Measurements from ENCODE around the gene MYO15B.

Gene MYO15B

DNA sequence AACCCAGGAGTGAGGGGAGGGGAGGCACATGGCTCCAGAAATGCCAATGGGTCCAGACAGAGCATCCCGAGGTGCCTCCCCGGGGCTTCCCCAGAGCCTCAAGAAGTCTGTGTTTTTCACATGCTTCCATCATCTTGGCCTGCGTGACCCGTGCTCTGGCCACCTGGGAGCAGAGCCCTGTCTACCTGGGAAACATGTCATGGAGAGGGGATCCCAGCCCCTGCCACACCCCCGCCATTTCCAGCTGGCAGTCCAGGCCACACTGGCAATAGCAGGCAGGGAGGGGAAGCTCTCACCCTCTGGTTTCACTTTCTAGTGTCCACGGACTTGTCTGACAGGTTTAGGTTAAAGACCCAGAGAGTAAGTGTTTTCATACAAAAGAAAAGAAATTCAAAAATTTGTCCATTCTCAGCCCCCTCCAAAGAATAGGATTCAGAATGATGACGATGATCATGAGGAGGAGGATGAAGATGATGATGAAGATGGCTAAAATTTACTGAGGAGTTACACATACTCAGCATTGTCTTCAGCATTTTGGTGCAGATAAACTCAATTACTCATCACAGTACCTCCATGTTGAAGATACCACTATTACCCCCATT is 54.7 kb downstream of the MYO15B start:
- peak; percentile 12 for DNase-seq

DNA sequence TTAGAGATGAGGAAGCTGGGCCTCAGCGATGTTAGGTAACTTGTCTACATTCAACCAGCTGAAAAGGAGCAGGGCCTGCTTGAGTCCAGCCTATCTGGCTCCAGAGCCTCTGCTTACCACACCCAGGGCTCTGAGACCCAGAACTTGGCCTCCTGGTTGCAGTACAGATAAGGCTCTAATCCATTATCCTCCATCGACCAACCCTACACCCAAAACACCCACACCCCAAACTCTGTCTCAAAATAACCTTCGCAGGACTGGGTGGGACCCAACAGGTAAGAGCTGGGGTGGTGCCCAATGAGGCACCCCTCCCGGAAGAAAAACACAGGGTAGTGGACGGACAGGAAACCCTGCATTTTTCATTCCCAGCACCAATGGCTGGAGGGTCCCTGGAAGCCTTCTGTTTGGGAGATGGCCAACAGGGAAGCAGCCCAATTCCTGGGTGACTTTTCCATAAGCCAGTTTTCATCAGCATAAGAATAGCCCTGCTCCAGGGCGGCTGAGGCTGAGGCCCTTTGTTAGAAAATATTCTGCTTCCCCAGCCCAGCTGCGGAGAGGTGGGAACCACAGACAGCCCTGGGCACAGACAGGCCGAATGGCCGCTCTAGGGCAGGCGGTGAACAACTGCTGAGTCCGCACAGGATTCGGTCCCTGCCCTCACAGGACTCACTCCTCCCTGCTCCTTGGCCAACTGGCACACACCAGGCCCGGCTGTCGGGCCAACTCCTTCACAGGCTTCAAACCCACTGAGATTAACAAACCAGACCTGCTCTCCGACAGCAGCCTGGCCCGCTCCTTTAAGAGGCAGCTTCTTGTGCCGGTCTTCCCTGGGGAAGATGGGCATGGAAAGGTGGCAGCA is 55.4 kb downstream of the MYO15B start:
- DNase-seq: no peak

- DNase-seq: no peak
Measured at GRCh38 chr17:75643643-75644017, 56.0 kb downstream of the MYO15B start.

GRCh38 chr17:75645501-75645888 is 57.9 kb downstream of the MYO15B start:
- DNase-seq: no peak

DNA sequence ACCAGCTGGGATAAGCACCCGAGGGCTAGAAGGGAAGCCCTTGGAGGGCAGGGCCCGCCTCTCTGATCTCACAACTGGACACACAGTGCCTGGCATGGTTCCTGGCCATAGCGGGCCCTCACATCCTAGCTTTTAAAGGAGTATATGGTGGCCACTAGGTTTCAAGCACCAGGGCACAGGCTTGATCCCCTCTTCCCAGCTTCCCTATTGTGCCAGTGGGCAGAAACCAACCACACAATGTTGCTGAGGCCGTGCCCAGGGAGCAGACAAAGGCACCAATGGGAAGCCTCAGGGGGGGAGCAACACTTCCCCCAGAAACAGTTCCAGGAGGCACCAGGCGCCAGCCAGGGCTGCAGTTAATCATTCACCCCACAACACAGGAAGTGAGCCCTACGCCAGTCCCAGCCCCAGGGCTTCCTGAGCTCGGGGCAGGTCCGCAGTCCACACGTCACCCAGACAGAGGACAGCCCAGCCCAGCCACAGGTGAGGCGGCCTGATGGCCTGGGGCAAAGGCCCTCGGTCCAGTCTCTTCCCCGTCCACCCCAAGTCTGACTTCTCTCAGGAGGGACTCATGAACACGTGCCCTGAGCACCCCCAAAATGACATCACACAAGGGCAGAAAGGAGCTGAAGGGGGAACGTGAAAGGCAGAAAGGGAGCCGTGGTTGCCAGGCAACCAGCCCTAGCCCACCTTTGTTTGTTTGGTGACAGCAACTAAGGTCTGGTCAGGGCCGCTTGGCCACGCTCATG is 58.5 kb downstream of the MYO15B start:
- DNase-seq: peak; percentile 52

DNA sequence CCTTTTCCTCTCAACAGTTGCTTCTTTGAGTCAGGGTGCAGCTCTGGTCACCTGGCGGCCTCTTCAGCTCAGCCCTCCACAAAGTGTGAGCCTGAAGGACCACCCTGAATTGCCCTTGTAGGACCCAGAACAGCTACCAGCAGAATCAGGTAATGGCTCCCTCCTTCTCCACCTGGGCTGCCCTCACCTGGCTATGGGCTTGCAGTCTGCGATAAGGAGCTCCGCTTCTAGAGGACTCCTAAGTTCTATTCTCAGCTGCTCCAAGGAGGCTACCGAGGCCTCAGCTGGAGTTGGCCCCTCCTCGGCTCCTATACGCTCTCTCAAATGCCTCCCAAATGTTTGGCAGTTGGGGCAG is 59.0 kb downstream of the MYO15B start:
- no peak for DNase-seq

- DNase-seq: no peak
Measured at GRCh38 chr17:75647061-75647460, 59.5 kb downstream of the MYO15B start.

DNA sequence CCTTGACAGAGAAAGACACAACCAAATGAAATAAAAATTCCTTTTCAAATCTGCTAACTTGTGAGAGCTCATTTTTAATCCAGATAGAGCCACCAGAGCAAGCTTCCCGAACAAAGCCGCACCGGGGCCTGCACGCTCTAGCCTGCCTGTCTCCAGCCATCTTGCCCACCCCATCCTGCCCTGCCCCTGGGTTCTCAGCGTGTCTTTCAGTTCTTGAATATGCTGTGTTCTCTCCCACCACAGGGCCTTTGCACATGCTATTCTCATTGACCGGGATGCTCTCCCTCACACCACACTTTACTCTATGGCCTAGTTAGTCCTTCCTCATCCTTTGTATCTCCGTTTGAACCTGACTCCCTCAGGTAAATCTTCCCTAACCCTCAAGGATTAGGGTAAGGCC is 60.3 kb downstream of the MYO15B start:
- DNase-seq: no peak

DNA sequence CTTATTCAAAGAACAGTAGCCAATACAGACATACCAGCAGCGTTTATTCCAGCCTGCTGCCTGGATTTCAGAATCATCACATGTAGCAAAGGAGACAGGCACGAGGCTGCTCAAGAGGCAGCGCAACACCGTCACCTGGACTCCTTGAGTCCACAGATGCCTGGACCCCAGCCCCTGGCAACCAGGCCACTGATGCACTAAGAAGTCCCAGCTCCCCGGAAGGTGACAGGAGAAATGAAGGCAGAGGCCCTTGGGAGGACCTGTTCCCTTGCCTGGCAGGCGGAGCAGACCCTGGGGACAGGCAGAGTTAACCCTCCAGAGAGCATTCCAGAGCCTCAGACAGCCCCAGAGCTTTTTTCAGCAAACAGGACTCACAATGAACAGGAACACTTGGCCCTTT is 62.1 kb downstream of the MYO15B start:
- DNase-seq: no peak

DNA sequence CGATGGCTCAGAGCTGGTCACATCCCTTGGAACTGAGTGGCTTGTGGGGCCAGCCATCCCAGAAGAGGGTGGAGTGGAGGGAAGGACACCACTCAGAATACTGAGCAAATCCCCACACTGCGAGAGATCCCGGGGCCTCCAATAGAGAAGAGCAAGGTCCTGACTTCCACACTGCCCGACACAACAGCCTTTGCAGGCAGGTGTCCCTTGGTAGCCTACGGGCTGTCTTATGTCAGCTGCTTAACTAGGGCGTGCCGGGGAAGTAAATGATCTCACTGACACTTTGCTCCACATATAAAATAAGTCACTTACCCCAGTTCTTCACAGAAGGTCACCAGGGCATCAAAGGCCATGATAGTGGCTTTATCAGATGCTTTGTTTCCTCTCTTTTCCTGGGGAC is 63.3 kb downstream of the MYO15B start:
- no peak for DNase-seq

GRCh38 chr17:75652341-75652740 is 64.7 kb downstream of the MYO15B start:
- DNase-seq: no peak

DNA sequence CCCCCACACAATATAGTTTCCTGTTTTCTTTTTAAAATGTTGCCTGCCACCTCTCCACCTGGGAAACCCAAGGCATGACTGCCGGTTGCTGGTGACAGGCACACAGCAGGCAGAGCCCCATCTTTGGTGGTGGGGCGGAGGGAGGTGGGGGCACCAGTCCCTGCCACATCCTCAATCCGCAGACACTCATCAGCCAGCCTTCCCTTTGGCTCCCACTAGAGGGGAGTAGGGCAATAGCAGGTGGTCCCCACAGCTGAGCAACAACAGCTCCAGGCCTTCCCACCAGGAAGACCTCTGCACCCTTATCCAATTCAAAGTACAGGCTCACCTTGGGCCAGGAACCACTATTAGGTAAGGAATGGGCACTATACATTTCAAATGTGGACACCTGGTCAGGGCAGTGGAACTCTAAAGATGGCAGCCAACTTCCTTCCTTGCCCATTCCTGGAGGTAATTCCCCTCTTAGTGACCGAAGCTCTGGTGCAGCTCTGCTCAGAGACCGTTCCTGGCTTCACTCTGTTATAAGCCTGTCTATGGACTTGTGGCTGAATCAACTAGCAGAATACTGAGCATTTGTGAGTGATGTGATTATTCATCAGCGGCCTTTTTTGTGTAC is 65.4 kb downstream of the MYO15B start:
- peak; percentile 19 for DNase-seq

DNA sequence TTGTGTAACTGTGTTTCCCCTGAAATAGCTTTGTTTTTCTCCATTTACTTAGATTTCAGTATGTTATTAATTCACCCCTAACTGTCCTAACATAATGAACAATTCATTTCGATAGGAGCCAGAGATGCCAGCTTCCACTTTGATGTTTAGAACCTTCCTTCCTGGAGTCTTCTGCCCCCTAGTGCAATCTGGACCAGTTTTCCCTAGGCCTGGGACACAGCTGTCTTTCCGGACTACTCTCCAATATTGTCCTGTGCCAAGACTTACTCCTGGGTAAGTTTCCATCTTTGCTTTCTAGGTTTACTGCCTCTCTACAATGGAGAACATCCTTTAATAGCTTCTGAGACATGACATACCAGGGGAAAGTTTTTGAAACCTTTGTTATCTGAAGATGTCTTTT is 66.6 kb downstream of the MYO15B start:
- DNase-seq: no peak

GRCh38 chr17:75658237-75658636 is 70.6 kb downstream of the MYO15B start:
- DNase-seq: no peak

- no peak for DNase-seq
Measured at GRCh38 chr17:75661531-75661930, 73.9 kb downstream of the MYO15B start.

- no peak for DNase-seq
Measured at GRCh38 chr17:75662511-75662910, 74.9 kb downstream of the MYO15B start.

DNA sequence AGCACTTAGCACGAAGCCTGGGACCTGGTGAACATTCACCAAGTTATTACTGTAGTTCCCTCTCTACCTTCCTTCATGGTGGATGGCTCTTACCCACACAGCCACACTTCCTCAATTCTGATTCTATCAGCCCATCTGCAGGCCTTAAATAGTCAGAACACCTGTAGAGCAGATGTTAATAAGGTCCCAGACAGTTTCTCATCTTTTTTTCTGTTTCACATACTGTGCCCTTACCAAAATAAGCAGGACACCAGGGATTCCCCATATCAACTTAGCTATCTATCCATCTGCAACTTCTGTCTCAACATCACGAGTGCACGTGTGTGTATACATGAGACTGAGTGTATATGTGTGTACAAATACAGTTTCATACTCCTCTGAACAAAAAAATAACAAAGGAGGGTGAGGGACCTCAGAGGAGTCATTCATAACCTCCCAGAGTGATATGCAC is 76.5 kb downstream of the MYO15B start:
- no peak for DNase-seq

- DNase-seq: no peak
Measured at GRCh38 chr17:75665981-75666380, 78.4 kb downstream of the MYO15B start.

DNA sequence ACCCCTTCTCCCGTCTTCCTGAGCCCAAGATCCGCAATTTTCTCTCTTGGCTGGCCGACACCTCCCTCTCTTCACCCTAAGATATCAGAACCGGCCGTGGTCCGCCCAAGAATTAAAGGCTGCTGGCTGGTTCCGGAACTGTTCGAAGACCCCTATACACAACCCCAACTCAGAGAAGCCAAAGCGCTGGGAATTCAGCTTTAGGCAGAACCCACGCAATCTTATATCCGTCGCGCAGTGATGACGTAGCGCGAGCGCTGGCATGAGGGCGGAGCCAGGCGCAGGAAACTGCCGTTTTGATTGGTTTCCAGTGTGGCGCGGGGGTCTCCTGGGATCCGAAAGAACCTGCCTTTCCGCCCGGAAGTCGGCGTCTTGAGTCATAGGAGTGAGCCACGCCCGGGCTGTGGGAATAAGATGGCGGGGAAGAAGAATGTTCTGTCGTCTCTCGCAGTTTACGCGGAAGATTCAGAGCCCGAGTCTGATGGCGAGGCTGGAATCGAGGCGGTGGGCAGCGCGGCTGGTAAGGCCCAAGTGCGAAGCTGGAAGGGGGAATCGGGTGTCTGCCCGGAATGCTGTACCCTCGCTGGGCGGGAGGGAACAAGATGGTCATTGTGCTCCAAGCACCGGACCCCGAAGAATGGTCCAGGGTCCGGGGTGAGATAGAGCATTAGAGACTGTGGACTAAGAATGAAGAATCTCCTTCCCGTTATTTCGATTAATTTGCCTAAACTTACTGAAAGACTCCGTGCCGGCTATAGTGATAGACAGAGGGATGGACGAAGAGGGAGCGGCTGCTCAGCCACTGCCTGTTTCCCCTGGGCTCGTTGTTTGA is 79.6 kb downstream of the MYO15B start, which contains the start of the genes RECQL5 and SAP30BP:
RECQL5 (minus strand) TSS at position 196 of the 832 bp plus-strand sequence. CDS start 597 bp downstream, outside the sequence.
SAP30BP (plus strand) TSS at position 380 of the 832 bp plus-strand sequence; CDS start at position 415, 35 bp downstream.
- peak; percentile 99 for DNase-seq

DNA sequence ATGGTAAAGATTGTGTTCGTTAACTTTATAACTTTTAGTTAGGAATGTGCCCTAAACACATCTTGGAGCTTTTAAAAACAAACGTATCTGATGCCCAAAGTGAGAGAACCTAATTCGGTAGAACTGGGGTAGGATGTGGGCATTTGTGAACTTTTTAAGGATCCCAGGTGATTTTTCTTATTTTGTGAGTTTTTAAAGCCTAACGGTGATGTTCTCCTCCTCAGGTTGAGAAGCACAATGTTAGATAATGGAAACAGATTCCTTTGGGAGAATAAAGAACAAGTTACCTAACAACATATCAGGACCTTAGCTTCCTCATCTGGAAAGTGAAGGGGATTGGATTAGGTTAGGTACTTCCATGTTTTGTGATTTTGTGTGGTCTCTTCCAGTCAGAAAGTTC is 80.2 kb downstream of the MYO15B start:
- no peak for DNase-seq

- no peak for DNase-seq
Measured at GRCh38 chr17:75668489-75668888, 80.9 kb downstream of the MYO15B start.

DNA sequence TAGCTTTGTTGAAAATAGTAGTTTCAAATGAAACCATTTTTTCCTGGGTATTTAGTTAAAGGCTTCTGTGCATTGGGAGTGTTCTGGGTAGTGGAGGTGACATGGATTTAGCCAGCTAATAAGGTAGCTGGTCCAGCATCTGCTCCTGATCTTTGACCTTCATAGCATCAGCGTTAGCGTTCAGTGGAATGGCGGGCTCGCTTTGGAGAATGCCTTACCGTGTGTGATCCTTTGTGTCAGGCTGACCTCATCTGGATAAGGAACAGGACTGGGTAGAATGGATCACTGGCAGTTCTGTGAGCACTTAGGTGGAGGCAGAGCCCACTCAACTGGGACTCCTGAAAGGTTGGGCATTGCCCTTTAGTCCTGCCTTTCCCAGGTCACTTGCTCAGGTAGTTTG is 83.3 kb downstream of the MYO15B start:
- DNase-seq: no peak

Data from suppressor macrophage treated with lipopolysaccharide for 4 hours (primary cell).